Liver (tissue), 9 donors: Measurements from ENCODE around the gene SLC25A22. TPM values are rescaled to one million over a fixed set of nuclear protein-coding genes. Genes with fewer than 3 reads are reported as not detected.
A peak's percentile ranks its signal among the peaks of the same experiment; 100 is the strongest.

Source experiments
- DNase-seq: peaks from one replicate; pipeline ENCODE4 v3.0.0-alpha.2; 2017; ENCODE audit warnings: low spot score
- H3K27ac ChIP-seq, 2 donors: one replicate each; pipeline ENCODE4 v1.7.0; 2013; ENCODE audit warnings: inconsistent platforms in 2 of 2, low read length in 2 of 2, control low read depth in 1 of 2, low read depth in 1 of 2, mild to moderate bottlenecking in 1 of 2
- H3K27me3 ChIP-seq, 4 donors: one replicate each; pipeline versions ENCODE4 v1.6.1 to v1.7.0; 2013; ENCODE audit warnings: low read length in 3 of 4, inconsistent platforms in 1 of 4, mild to moderate bottlenecking in 1 of 4, moderate library complexity in 1 of 4; ENCODE audit not compliant: control insufficient read depth in 4 of 4, insufficient read depth in 4 of 4
- H3K36me3 ChIP-seq, 4 donors: one replicate each; pipeline versions ENCODE4 v1.6.1 to v1.7.0; 2013; ENCODE audit warnings: low read length in 3 of 4, mild to moderate bottlenecking in 3 of 4, low read depth in 1 of 4, moderate library complexity in 1 of 4; ENCODE audit not compliant: control insufficient read depth in 4 of 4, insufficient read depth in 3 of 4
- H3K4me1 ChIP-seq, 4 donors: one replicate each; pipeline versions ENCODE4 v1.6.1 to v1.7.0; 2013; ENCODE audit warnings: low read length in 3 of 4, mild to moderate bottlenecking in 3 of 4, moderate library complexity in 1 of 4; ENCODE audit not compliant: control insufficient read depth in 4 of 4, insufficient read depth in 4 of 4
- H3K4me3 ChIP-seq, 3 donors: one replicate each; pipeline versions ENCODE4 v1.6.1 to v1.7.0; 2013; ENCODE audit warnings: low read length in 3 of 3, control low read depth in 1 of 3, low read depth in 1 of 3, mild to moderate bottlenecking in 1 of 3
- H3K9ac ChIP-seq, 2 donors: one replicate each; pipeline ENCODE4 v1.7.0; 2013; ENCODE audit warnings: low read length in 2 of 2, mild to moderate bottlenecking in 2 of 2, moderate library complexity in 2 of 2, control low read depth in 1 of 2, low read depth in 1 of 2
- H3K9me3 ChIP-seq, 4 donors: one replicate each; pipeline versions ENCODE4 v1.6.1 to v1.7.0; 2013; ENCODE audit warnings: low read length in 3 of 4; ENCODE audit not compliant: control insufficient read depth in 4 of 4
- EGR1 ChIP-seq, 2 donors: IDR thresholded peaks; 2 replicates each; pipeline ENCODE4 v1.6.1; 2016 to 2018; ENCODE audit warnings: antibody characterized with exemption in 2 of 2, low read depth in 2 of 2
- FOXA1 ChIP-seq: IDR thresholded peaks from 2 replicates; pipeline ENCODE4 v1.6.1; 2016; ENCODE audit warnings: antibody characterized with exemption
- FOXA2 ChIP-seq: IDR thresholded peaks from 2 replicates; pipeline ENCODE4 v1.6.1; 2016; ENCODE audit warnings: antibody characterized with exemption
- GABPA ChIP-seq, 2 donors: IDR thresholded peaks in 1 of 2; conservative IDR thresholded peaks in 1 of 2; 2 replicates each; pipeline ENCODE4 v1.6.1; 2016; ENCODE audit warnings: antibody characterized with exemption in 2 of 2, mild to moderate bottlenecking in 1 of 2, moderate library complexity in 1 of 2
- HNF4A ChIP-seq, 2 donors: conservative IDR thresholded peaks; 2 replicates each; pipeline ENCODE4 v1.6.1; 2016; ENCODE audit warnings: antibody characterized with exemption in 2 of 2, mild to moderate bottlenecking in 2 of 2
- JUND ChIP-seq, 2 donors: IDR thresholded peaks; 2 replicates each; pipeline ENCODE4 v1.6.1; 2016; ENCODE audit warnings: antibody characterized with exemption in 2 of 2
- NR2F2 ChIP-seq: IDR thresholded peaks from 2 replicates; pipeline ENCODE4 v1.6.1; 2016; ENCODE audit warnings: antibody characterized with exemption
- RXRA ChIP-seq, 2 donors: IDR thresholded peaks; 2 replicates each; pipeline ENCODE4 v1.6.1; 2017 to 2018; ENCODE audit warnings: antibody characterized with exemption in 2 of 2, mild to moderate bottlenecking in 1 of 2
- SP1 ChIP-seq: IDR thresholded peaks from 2 replicates; pipeline ENCODE4 v1.6.1; 2018; ENCODE audit warnings: antibody characterized with exemption, mild to moderate bottlenecking
- TAF1 ChIP-seq: conservative IDR thresholded peaks from 2 replicates; pipeline ENCODE4 v1.6.1; 2016; ENCODE audit warnings: antibody characterized with exemption, mild to moderate bottlenecking
- WGBS: extraction: QIAGEN DNeasy Blood & Tissue Kit; methylation state at CpG from one replicate; pipeline ENCODE4 v1.1.7; 2013; 5-methylcytosine and 5-hydroxymethylcytosine counted together
- polyA plus RNA-seq, 2 donors: library from polyadenylated mRNA; stranded (reverse) in 1 of 2; unstranded in 1 of 2; fragments of 200-250 nt in 1 of 2; fragments of >200 nt in 1 of 2; fragmentation: Nextera tagmentation in 1 of 2; extraction: Ambion mirVana in 1 of 2; gene quantifications; one replicate each; pipeline versions ENCODE4 v1.2.1 to v1.2.3, GENCODE V29; 2013 to 2015
- total RNA-seq, 2 donors: library from RNA; depleted of rRNA; stranded (reverse); fragments of >200 nt; gene quantifications; one replicate each; pipeline ENCODE4 v1.2.3, GENCODE V29; 2014
- TF ChIP-seq, protein P1 (sequence below): IDR thresholded peaks from 2 replicates; pipeline ENCODE4 v1.6.1; 2016; ENCODE audit warnings: antibody characterized with exemption, mild to moderate bottlenecking
- TF ChIP-seq, protein P2 (sequence below): fragments of 150-350 bp; IDR thresholded peaks from 2 replicates; pipeline ENCODE4 v1.5.1; 2017; ENCODE audit warnings: improper control_type of control experiment, low read depth, low read length; ENCODE audit not compliant: missing input control
- TF ChIP-seq, protein P3 (sequence below): IDR thresholded peaks from 2 replicates; pipeline ENCODE4 v1.6.1; 2016; ENCODE audit warnings: antibody characterized with exemption
- TF ChIP-seq, protein P4 (sequence below): IDR thresholded peaks from 2 replicates; pipeline ENCODE4 v1.6.1; 2016; ENCODE audit warnings: antibody characterized with exemption
- donor health status: healthy.
- donor health status: healthy.
- donor health status: healthy.
- donor health status: healthy.
- donor health status: healthy.

Gene SLC25A22
- total and polyA plus RNA-seq, 4 donors, result 5.3 to 26.8 (median 12.1) TPM

DNA sequence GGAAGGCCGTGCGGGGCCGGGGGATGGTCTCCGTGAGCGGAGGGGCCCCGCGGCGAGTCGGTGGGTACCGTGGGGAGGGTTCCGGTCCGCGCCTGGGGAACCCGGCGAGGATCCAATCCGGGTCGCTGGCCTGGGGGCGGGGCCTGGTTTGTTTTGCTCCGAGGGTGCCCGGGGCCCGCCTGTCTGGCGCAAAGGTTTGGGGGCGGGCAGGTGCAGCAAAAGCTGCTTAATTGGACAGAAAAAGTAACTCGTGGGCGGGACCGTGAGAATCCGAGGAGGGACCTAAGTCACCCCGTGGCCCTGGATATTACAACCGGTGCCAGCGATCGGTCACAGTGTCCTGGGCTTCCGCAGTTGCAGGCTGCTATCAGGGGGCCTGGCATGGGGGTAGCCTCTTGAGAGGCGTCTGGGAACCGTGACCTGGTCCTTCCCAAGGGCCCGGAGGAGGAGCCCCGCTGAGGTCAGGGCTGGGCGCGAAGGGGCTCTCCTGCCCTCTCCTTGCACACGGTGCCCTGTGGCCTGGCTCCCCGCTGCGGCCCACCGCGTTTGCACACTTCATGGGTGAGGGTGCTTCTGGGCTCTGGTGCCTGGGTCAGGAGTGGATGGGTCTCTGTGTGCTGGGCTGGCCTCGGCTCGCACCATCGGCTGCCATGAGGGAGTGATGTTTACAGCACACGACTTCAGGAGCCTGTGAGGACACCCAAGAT lies 22.0 kb upstream of the SLC25A22 start:
- 1% methylated on average over 47 of the region's 47 CpGs for WGBS
- Histone ChIP-seq H3K9me3 (no peaks in the 10 kb centered on the region), H3K9ac (peak overlapping the region; percentile 62 to 85), H3K4me3 (peak overlapping the region; percentile 92 to 99 (median 98)), H3K27me3 (no peaks in the 10 kb centered on the region), H3K36me3 (peaks cover 0 to 18% (median 3%) of the 10 kb centered on the region in 4 donors), H3K4me1 (peaks cover 30 to 54% (median 42%) of the 10 kb centered on the region in 4 donors), H3K27ac (peak overlapping the region; percentile 87 to 95)
- DNase-seq, result peak; percentile 90
- peak; percentile 42 to 66 for TF ChIP-seq HNF4A (conservative IDR thresholded peaks at IDR 0.05)
- TF ChIP-seq SP1, result peak; percentile 74
- TF ChIP-seq, protein P1, sequence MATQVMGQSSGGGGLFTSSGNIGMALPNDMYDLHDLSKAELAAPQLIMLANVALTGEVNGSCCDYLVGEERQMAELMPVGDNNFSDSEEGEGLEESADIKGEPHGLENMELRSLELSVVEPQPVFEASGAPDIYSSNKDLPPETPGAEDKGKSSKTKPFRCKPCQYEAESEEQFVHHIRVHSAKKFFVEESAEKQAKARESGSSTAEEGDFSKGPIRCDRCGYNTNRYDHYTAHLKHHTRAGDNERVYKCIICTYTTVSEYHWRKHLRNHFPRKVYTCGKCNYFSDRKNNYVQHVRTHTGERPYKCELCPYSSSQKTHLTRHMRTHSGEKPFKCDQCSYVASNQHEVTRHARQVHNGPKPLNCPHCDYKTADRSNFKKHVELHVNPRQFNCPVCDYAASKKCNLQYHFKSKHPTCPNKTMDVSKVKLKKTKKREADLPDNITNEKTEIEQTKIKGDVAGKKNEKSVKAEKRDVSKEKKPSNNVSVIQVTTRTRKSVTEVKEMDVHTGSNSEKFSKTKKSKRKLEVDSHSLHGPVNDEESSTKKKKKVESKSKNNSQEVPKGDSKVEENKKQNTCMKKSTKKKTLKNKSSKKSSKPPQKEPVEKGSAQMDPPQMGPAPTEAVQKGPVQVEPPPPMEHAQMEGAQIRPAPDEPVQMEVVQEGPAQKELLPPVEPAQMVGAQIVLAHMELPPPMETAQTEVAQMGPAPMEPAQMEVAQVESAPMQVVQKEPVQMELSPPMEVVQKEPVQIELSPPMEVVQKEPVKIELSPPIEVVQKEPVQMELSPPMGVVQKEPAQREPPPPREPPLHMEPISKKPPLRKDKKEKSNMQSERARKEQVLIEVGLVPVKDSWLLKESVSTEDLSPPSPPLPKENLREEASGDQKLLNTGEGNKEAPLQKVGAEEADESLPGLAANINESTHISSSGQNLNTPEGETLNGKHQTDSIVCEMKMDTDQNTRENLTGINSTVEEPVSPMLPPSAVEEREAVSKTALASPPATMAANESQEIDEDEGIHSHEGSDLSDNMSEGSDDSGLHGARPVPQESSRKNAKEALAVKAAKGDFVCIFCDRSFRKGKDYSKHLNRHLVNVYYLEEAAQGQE, result peak; percentile 53
- TF ChIP-seq, protein P2, sequence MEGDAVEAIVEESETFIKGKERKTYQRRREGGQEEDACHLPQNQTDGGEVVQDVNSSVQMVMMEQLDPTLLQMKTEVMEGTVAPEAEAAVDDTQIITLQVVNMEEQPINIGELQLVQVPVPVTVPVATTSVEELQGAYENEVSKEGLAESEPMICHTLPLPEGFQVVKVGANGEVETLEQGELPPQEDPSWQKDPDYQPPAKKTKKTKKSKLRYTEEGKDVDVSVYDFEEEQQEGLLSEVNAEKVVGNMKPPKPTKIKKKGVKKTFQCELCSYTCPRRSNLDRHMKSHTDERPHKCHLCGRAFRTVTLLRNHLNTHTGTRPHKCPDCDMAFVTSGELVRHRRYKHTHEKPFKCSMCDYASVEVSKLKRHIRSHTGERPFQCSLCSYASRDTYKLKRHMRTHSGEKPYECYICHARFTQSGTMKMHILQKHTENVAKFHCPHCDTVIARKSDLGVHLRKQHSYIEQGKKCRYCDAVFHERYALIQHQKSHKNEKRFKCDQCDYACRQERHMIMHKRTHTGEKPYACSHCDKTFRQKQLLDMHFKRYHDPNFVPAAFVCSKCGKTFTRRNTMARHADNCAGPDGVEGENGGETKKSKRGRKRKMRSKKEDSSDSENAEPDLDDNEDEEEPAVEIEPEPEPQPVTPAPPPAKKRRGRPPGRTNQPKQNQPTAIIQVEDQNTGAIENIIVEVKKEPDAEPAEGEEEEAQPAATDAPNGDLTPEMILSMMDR, result no peak
- peak; percentile 81 for TF ChIP-seq TAF1
- TF ChIP-seq GABPA (IDR thresholded peaks at IDR 0.05 in 1 of 2, conservative IDR thresholded peaks at IDR 0.05 in 1 of 2), result peak in 1 of 2 donors; percentile 34
- TF ChIP-seq FOXA1, result no peak
- TF ChIP-seq EGR1 (IDR thresholded peaks at IDR 0.05; ENCODE audit: low read depth in 2 of 2), result peak; percentile 20 to 44
- TF ChIP-seq FOXA2, result no peak
- TF ChIP-seq JUND (IDR thresholded peaks at IDR 0.05), result no peak
- TF ChIP-seq RXRA (IDR thresholded peaks at IDR 0.05), result peak in 1 of 2 donors; percentile 65
- TF ChIP-seq, protein P3, sequence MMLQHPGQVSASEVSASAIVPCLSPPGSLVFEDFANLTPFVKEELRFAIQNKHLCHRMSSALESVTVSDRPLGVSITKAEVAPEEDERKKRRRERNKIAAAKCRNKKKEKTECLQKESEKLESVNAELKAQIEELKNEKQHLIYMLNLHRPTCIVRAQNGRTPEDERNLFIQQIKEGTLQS, result no peak
- TF ChIP-seq NR2F2, result peak; percentile 36
- TF ChIP-seq, protein P4, sequence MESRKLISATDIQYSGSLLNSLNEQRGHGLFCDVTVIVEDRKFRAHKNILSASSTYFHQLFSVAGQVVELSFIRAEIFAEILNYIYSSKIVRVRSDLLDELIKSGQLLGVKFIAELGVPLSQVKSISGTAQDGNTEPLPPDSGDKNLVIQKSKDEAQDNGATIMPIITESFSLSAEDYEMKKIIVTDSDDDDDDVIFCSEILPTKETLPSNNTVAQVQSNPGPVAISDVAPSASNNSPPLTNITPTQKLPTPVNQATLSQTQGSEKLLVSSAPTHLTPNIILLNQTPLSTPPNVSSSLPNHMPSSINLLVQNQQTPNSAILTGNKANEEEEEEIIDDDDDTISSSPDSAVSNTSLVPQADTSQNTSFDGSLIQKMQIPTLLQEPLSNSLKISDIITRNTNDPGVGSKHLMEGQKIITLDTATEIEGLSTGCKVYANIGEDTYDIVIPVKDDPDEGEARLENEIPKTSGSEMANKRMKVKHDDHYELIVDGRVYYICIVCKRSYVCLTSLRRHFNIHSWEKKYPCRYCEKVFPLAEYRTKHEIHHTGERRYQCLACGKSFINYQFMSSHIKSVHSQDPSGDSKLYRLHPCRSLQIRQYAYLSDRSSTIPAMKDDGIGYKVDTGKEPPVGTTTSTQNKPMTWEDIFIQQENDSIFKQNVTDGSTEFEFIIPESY, result no peak
